ENCODE data around the gene CBLN4. TPM values are rescaled to one million over a fixed set of nuclear protein-coding genes. Genes with fewer than 3 reads are reported as not detected.
A peak's percentile ranks its signal among the peaks of the same experiment; 100 is the strongest.

CBLN4 gene
- total and polyA plus RNA-seq, 4 donors = 0.09 to 0.57 (median 0.44) TPM

- TF ChIP-seq CTCF (IDR thresholded peaks at IDR 0.05; ENCODE audit: low read depth, low read length, missing input control) (no peak), JUND (IDR thresholded peaks at IDR 0.05) (no peak), SP1 (IDR thresholded peaks at IDR 0.05) (no peak)
These were observed 37.9 kb upstream of the CBLN4 start (continued) for GRCh38 chr20:56043227-56043626.

GRCh38 chr20:56032251-56032650 lies 26.9 kb upstream of the CBLN4 start:
- TF ChIP-seq, protein P1, sequence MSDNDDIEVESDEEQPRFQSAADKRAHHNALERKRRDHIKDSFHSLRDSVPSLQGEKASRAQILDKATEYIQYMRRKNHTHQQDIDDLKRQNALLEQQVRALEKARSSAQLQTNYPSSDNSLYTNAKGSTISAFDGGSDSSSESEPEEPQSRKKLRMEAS (IDR thresholded peaks at IDR 0.05) = no peak
- TF ChIP-seq RAD21 (IDR thresholded peaks at IDR 0.05) = no peak
- TF ChIP-seq HNF4G (IDR thresholded peaks at IDR 0.05) = no peak
- no peak for TF ChIP-seq HNF4A (conservative IDR thresholded peaks at IDR 0.05)
- TF ChIP-seq, protein P2, sequence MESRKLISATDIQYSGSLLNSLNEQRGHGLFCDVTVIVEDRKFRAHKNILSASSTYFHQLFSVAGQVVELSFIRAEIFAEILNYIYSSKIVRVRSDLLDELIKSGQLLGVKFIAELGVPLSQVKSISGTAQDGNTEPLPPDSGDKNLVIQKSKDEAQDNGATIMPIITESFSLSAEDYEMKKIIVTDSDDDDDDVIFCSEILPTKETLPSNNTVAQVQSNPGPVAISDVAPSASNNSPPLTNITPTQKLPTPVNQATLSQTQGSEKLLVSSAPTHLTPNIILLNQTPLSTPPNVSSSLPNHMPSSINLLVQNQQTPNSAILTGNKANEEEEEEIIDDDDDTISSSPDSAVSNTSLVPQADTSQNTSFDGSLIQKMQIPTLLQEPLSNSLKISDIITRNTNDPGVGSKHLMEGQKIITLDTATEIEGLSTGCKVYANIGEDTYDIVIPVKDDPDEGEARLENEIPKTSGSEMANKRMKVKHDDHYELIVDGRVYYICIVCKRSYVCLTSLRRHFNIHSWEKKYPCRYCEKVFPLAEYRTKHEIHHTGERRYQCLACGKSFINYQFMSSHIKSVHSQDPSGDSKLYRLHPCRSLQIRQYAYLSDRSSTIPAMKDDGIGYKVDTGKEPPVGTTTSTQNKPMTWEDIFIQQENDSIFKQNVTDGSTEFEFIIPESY (IDR thresholded peaks at IDR 0.05) = no peak
- no peak for TF ChIP-seq NR2F2 (IDR thresholded peaks at IDR 0.05)
- no peak for TF ChIP-seq REST (IDR thresholded peaks at IDR 0.05)
- TF ChIP-seq YY1 (IDR thresholded peaks at IDR 0.05) = no peak
- TF ChIP-seq JUND (IDR thresholded peaks at IDR 0.05) = no peak
- no peak for TF ChIP-seq ATF3 (IDR thresholded peaks at IDR 0.05)
- no peak for TF ChIP-seq CTCF (IDR thresholded peaks at IDR 0.05; ENCODE audit: low read depth, low read length, missing input control)
- TF ChIP-seq FOXA2 (IDR thresholded peaks at IDR 0.05) = no peak
- no peak for TF ChIP-seq FOXA1 (IDR thresholded peaks at IDR 0.05)
- no peak for TF ChIP-seq TAF1 (conservative IDR thresholded peaks at IDR 0.05)
- TF ChIP-seq RXRA (IDR thresholded peaks at IDR 0.05) = no peak
- TF ChIP-seq SP1 (IDR thresholded peaks at IDR 0.05) = no peak
- TF ChIP-seq EGR1 (IDR thresholded peaks at IDR 0.05; ENCODE audit: low read depth in 2 of 2) = no peak
- H3K27ac ChIP-seq (ENCODE audit: low read depth in 1 of 2, low read length in 2 of 2) = no peak overlapping the region
- peaks cover 8 to 23% (median 13%) of the 10 kb centered on the region in 4 donors for H3K9me3 ChIP-seq (ENCODE audit: control insufficient read depth in 4 of 4, low read length in 3 of 4)
- H3K4me3 ChIP-seq (ENCODE audit: low read depth in 1 of 3, low read length in 3 of 3) = peak overlapping the region in 1 of 3 donors; percentile 45
- H3K36me3 ChIP-seq (ENCODE audit: control insufficient read depth in 4 of 4, insufficient read depth in 3 of 4, low read depth in 1 of 4, low read length in 3 of 4) = no peaks in the 10 kb centered on the region
- no peak for DNase-seq (ENCODE audit: low spot score)
- no peaks in the 10 kb centered on the region for H3K4me1 ChIP-seq (ENCODE audit: control insufficient read depth in 4 of 4, insufficient read depth in 4 of 4, low read length in 3 of 4)
- no peaks in the 10 kb centered on the region for H3K27me3 ChIP-seq (ENCODE audit: control insufficient read depth in 4 of 4, insufficient read depth in 4 of 4, low read length in 3 of 4)
- H3K9ac ChIP-seq (ENCODE audit: low read depth in 1 of 2, low read length in 2 of 2) = no peak overlapping the region
- 65% methylated on average over 3 of the region's 3 CpGs for WGBS
